HG03280 (cell line): ENCODE results near the gene SLC35D1.
"Not testable (repeated sequence)": the region's sequence is repeated elsewhere in the genome, so short reads cannot be mapped to it uniquely, and the experiment has no call there.

Experiments used
- ATAC-seq: cut with Tn5 transposase; IDR thresholded peaks from one replicate; pipeline ENCODE4 v1.9.1; 2021; ENCODE audit warnings: mild to moderate bottlenecking, moderate library complexity; ENCODE audit not compliant: unreplicated experiment

SLC35D1 gene

GRCh38 chr1:67053785-67054772 lies at the start of gene SLC35D1:
SLC35D1 (minus strand) TSS chr1:67054148; CDS start chr1:67054013, 135 bp downstream.
- peak; percentile 82 for ATAC-seq

- ATAC-seq: no peak
These were observed 49.6 kb upstream of the SLC35D1 start for GRCh38 chr1:67103548-67103947.

- ATAC-seq: no peak
These were observed 46.9 kb upstream of the SLC35D1 start for GRCh38 chr1:67100833-67101232.

GRCh38 chr1:67097305-67097704 lies 43.4 kb upstream of the SLC35D1 start:
- ATAC-seq: no peak

GRCh38 chr1:67094191-67094590 lies 40.2 kb upstream of the SLC35D1 start:
- no peak for ATAC-seq

- no peak for ATAC-seq
These were observed 35.8 kb upstream of the SLC35D1 start for GRCh38 chr1:67089685-67090208.

- no peak for ATAC-seq
These were observed 34.5 kb upstream of the SLC35D1 start for GRCh38 chr1:67088440-67088839.

- ATAC-seq: no peak
These were observed 31.4 kb upstream of the SLC35D1 start for GRCh38 chr1:67085326-67085725.

GRCh38 chr1:67084765-67085318 lies 30.9 kb upstream of the SLC35D1 start:
- ATAC-seq: no peak

GRCh38 chr1:67078291-67078690 lies 24.3 kb upstream of the SLC35D1 start:
- ATAC-seq: no peak

- ATAC-seq: no peak
These were observed 23.6 kb upstream of the SLC35D1 start for GRCh38 chr1:67077593-67077992.

- no peak for ATAC-seq
These were observed 18.8 kb upstream of the SLC35D1 start for GRCh38 chr1:67072749-67073148.

GRCh38 chr1:67067655-67068054 lies 13.7 kb upstream of the SLC35D1 start:
- ATAC-seq: not testable (repeated sequence)

- no peak for ATAC-seq
These were observed 8.5 kb upstream of the SLC35D1 start for GRCh38 chr1:67062412-67062811.

GRCh38 chr1:67061266-67061665 lies 7.3 kb upstream of the SLC35D1 start:
- ATAC-seq: no peak

GRCh38 chr1:67060811-67061218 lies 6.9 kb upstream of the SLC35D1 start:
- no peak for ATAC-seq

- no peak for ATAC-seq
These were observed 5.4 kb upstream of the SLC35D1 start for GRCh38 chr1:67059346-67059745.

GRCh38 chr1:67058761-67059160 lies 4.8 kb upstream of the SLC35D1 start:
- no peak for ATAC-seq

GRCh38 chr1:67058242-67058641 lies 4.3 kb upstream of the SLC35D1 start:
- ATAC-seq: no peak

- peak; percentile 38 for ATAC-seq
These were observed 488 bp downstream of the SLC35D1 start for GRCh38 chr1:67053535-67053784.

- peak; percentile 21 for ATAC-seq
These were observed 1.0 kb downstream of the SLC35D1 start for GRCh38 chr1:67052741-67053534.
